ENCODE measurements around the gene HDAC4. TPM values are rescaled to one million over a fixed set of nuclear protein-coding genes. Genes with fewer than 3 reads are reported as not detected.

HDAC4 gene
- total RNA-seq, 1 experiment from 2014 or later, result 47.6 TPM

GRCh38 chr2:239192456-239192855 is 208.4 kb downstream of the HDAC4 start:
- POLR2A ChIA-PET, result no interaction called here

More at GRCh38 chr2:239192456-239192855, 208.4 kb downstream of the HDAC4 start:
- intact Hi-C loops (cut with micrococcal nuclease), result no loop called here
- DNase-seq (ENCODE audit: low read depth, low spot score), result no peak
- no peaks in the 10 kb centered on the region for H4K20me1 ChIP-seq (ENCODE audit: insufficient read depth)
- no peak overlapping the region for H3K27ac ChIP-seq (ENCODE audit: low read depth, low read length)
- H3K9me3 ChIP-seq (ENCODE audit: control insufficient read depth in 1 of 2, insufficient read depth in 1 of 2, low read depth in 1 of 2, low read length in 2 of 2), result peaks cover 8% of the 10 kb centered on the region in 2 experiments; a peak in 2 of 4 replicates
- ChIA-PET CTCF (no interaction called here), RAD21 (ENCODE audit: low non-redundant PET in 1 of 2, low total read pairs in 2 of 2, uncharacterized antibody in 2 of 2, unreplicated experiment in 2 of 2) (no interaction called here)
- H3K27me3 ChIP-seq (ENCODE audit: insufficient read depth, low read length), result no peaks in the 10 kb centered on the region
- H3K4me3 ChIP-seq (replicated peaks in 1 of 2; ENCODE audit: low read depth in 1 of 2, low read length in 2 of 2), result no peak overlapping the region
- H3K4me2 ChIP-seq (ENCODE audit: low read length), result no peak overlapping the region
- no peak for ATAC-seq
- H2AFZ ChIP-seq (ENCODE audit: low read depth, low read length, poor library complexity, severe bottlenecking), result no peak overlapping the region
- TF ChIP-seq MAX (IDR thresholded peaks at IDR 0.05) (no peak), POLR2AphosphoS5 (IDR thresholded peaks at IDR 0.05; ENCODE audit: low read depth, low read length) (no peak), REST (IDR thresholded peaks at IDR 0.05; ENCODE audit: low read depth) (no peak), CBX3 (IDR thresholded peaks at IDR 0.05; ENCODE audit: low read depth) (no peak), ZBTB33 (IDR thresholded peaks at IDR 0.05; ENCODE audit: extremely low read depth, insufficient replicate concordance, low read length) (no peak), EZH2 (IDR thresholded peaks at IDR 0.05) (no peak), TCF7L2 (IDR thresholded peaks at IDR 0.05; ENCODE audit: borderline replicate concordance, extremely low read depth, insufficient read depth, insufficient read length) (no peak), JUND (IDR thresholded peaks at IDR 0.05) (no peak), RAD21 (IDR thresholded peaks at IDR 0.05; ENCODE audit: low read depth) (no peak), SP1 (IDR thresholded peaks at IDR 0.05; ENCODE audit: low read depth) (no peak), ATF3 (IDR thresholded peaks at IDR 0.05) (no peak), ZNF274 (IDR thresholded peaks at IDR 0.05; ENCODE audit: low read depth, low read length) (no peak)
- no peak overlapping the region for H3K9ac ChIP-seq (ENCODE audit: low read length)
- no TSS peak for BruUV-seq (replicated peaks)
- H3K9me2 ChIP-seq (ENCODE audit: insufficient read depth), result no peaks in the 10 kb centered on the region
- H3K36me3 ChIP-seq (ENCODE audit: control insufficient read depth in 1 of 2, insufficient read depth in 2 of 2, low read length in 2 of 2), result peaks cover 0 to 15% of the 10 kb centered on the region in 2 experiments; a peak in 2 of 4 replicates
- no peaks in the 10 kb centered on the region for H3K4me1 ChIP-seq (ENCODE audit: control insufficient read depth in 1 of 2, insufficient read depth in 2 of 2, low read length in 2 of 2)
- no peaks in the 10 kb centered on the region for H3K79me2 ChIP-seq (ENCODE audit: insufficient read depth, low read length)
